LNCaP clone FGC (cell line): Measurements from ENCODE around the gene RAD51B.

Experiments
- DNase-seq: peaks from one replicate; pipeline ENCODE4 v3.0.0-alpha.2; 2011; ENCODE audit warnings: low read depth
- H3K4me3 ChIP-seq: 2 replicates; pipeline ENCODE4 v1.5.1; 2011; ENCODE audit warnings: mild to moderate bottlenecking, low read depth, low read length, control low read depth
- TF ChIP-seq, protein P1 (sequence below): IDR thresholded peaks from 2 replicates; pipeline ENCODE4 v1.5.1; 2012; ENCODE audit warnings: mild to moderate bottlenecking; ENCODE audit not compliant: control insufficient read depth, insufficient read depth; ENCODE audit errors: extremely low read depth

RAD51B gene

DNA sequence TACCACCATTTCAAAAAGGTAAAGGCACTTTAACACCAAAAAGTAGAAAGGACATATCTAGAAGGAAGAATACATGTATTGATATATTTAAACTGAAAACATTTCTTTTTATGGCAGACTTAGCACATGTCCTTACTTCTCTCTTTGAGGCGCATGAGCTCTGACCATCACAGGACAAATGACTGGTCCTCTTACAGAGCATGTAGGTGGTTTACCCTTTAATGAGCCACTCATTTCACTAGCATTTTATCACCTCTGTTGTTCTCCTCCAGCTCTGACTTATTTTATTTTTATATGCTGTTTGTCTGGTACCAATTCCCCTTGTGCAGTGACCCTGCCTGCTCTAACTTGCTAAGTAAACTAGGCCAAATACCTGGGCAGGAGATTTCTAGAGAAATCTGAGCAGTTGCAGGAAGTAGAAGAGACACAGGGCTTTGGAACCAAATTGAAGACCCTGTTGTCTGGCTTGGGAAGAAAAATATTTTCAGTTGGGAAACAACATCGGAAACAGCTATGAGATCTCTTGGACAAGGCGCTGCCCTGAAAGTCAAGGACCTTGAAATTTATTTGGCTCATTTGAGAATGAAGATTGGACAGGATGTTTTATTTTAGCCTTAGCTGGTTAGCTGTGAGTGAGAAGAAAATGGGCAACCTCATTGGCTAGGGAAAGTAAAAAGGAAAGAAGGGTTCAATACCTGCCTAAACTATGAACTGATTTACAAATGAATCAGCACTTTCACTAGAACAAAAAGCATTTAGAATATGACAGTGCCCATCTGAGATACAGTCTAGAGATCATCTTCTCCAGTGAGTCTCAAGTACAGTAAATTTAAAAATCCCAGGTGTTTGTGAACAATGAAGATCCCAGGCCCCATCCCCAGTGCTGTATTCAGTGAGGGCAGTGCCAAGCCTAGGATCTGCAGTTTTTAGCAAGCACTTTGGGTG is 598.9 kb downstream of the RAD51B start:
- TF ChIP-seq, protein P1, sequence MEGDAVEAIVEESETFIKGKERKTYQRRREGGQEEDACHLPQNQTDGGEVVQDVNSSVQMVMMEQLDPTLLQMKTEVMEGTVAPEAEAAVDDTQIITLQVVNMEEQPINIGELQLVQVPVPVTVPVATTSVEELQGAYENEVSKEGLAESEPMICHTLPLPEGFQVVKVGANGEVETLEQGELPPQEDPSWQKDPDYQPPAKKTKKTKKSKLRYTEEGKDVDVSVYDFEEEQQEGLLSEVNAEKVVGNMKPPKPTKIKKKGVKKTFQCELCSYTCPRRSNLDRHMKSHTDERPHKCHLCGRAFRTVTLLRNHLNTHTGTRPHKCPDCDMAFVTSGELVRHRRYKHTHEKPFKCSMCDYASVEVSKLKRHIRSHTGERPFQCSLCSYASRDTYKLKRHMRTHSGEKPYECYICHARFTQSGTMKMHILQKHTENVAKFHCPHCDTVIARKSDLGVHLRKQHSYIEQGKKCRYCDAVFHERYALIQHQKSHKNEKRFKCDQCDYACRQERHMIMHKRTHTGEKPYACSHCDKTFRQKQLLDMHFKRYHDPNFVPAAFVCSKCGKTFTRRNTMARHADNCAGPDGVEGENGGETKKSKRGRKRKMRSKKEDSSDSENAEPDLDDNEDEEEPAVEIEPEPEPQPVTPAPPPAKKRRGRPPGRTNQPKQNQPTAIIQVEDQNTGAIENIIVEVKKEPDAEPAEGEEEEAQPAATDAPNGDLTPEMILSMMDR: no peak
- no peak overlapping the region for H3K4me3 ChIP-seq
- no peak for DNase-seq

DNA sequence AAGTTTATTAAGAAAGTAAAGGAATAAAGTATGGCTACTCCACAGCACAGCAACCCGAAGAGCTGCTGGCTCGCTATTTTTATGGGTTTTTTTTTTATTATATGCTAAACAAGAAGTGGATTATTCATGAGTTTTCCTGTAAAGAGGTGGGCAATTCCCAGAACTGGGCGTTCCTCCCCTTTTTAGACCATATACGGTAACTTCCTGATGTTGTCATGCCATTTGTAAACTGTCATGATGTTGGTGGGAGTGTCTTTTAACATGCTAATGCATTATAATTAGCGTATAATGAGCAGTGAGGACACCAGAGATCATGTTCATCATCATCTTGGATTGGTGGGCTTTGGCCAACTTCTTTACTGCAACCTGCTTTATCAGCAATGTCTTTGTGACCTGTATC is 600.8 kb downstream of the RAD51B start:
- TF ChIP-seq, protein P1: no peak
- DNase-seq: no peak
- H3K4me3 ChIP-seq: no peak overlapping the region

DNA sequence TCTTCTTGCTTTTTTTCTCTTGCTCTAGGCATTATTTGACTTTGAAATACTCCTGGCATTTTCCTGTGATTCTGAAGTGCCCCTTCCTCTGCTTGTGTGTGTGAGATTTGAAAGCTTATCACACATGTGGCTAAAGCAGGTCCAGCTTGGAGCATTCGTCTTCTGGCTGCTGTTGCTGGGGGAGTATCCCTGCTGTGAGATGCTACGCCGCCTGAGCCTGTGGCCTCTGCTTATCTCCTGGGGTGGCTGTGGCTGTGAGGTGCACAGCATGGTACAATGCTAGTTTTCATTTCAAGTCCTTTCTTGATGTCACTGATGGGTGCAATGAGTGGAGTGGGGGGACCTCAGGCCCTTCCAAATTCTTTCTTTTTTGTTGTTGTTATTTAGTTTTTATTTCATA is 601.5 kb downstream of the RAD51B start:
- DNase-seq: no peak
- H3K4me3 ChIP-seq: no peak overlapping the region
- TF ChIP-seq, protein P1: no peak

DNA sequence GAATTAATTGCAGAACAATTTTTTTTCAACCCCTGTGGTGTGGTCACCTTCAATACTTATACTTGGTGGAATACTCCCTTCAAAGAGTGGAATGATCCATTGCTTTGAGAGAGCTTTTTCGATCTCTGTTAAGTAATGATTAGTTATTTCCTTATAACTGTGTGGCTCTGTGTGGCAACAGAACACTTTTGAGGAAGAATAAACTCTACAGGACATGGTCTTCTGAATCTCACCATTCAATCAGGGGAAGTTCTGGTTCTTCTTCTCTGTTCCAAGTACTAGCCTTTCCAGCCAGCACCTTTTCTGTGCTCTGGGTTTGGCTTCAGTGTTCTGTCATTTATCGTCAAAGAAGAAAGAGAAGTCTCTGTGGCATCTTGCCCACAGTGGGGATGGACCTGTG is 604.1 kb downstream of the RAD51B start:
- no peak overlapping the region for H3K4me3 ChIP-seq
- no peak for DNase-seq
- TF ChIP-seq, protein P1: no peak

DNA sequence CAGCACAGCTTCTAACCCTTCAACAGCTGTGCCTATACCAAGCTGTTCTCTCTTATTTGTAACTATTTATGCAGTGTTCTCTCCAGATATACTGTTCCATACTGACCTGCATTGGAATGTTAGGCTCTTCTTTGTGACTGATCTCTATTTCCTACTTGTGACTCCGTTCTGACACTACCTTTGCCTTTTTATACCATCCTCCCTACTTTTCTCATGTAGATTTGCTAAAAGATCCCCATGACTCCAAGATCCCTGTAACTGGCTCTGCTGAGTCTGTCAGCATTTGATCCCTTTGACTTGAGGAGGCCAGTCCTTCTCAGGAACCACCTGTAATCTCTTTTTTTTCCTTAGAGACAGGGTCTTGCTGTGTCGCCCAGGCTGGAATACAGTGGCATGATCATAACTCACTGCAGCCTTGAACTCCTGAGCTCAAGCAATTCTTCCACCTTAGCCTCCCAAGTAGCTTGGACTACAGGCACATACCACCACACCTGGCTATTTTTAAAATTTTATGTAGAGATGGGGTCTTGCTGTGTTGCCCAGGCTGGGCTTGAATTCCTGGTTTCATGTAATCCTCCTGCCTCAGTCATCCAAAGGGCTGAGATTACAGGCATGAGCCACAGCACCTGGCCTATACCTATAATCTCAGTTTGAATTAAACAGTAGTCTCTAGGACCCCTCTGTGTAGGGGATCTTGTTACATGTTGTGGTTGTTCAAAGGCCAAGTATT is 605.0 kb downstream of the RAD51B start:
- TF ChIP-seq, protein P1: no peak
- DNase-seq: no peak
- no peak overlapping the region for H3K4me3 ChIP-seq

DNA sequence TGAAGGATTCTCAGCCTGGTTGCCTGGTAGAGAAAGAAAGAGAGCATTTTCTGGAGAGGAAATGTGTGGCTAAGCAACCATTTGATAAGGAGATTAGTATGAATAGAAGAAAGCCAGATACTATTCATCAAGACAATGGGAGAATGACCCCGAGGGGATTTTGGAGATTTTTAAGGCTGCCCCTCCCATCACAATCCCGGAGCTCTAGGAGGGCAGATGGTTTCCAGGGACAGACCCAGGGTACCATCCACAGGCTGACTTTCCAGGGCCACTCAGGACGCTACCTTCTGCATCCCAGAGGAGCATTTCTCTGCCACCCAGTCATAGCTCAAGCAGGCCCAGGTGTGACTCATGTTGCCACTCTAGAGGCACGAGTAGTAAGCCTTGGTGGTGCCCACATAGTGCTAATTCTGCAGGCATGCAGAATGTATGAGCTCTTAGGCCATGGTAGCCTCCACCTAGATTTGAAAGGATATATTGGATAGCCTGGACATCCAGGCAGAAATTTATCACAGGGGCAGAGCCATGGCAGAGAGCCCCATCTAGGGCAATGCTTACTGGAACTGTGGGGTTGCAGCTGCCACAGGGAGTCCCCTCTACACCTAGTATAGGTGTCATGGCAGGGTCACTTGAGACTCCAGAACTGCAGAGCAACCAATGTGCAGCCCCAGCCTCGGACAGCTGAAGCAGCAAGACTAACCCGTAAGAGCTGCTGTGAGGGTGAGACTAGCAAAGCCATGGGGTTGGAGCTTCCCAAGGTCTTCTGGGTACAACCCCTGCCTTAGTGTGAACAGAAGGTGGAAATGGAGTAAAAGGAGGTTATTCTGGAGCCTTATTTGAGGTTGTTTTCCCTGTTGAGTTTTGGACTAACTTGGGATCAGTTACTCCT is 607.3 kb downstream of the RAD51B start:
- TF ChIP-seq, protein P1: no peak
- no peak for DNase-seq

More for the DNA sequence above, 607.3 kb downstream of the RAD51B start:
- no peak overlapping the region for H3K4me3 ChIP-seq
